NCI-H1092 treated with DMSO at 0.1 percent for 48 hours (cell line): Measurements from ENCODE around the gene NKPD1.

Source experiments
- DNase-seq: peaks from one replicate; lab custom pipeline; 2025; lab: John Stamatoyannopoulos, UW

NKPD1 gene

GRCh38 chr19:45156011-45156630 is 4.7 kb downstream of the NKPD1 start:
- no peak for DNase-seq

DNA sequence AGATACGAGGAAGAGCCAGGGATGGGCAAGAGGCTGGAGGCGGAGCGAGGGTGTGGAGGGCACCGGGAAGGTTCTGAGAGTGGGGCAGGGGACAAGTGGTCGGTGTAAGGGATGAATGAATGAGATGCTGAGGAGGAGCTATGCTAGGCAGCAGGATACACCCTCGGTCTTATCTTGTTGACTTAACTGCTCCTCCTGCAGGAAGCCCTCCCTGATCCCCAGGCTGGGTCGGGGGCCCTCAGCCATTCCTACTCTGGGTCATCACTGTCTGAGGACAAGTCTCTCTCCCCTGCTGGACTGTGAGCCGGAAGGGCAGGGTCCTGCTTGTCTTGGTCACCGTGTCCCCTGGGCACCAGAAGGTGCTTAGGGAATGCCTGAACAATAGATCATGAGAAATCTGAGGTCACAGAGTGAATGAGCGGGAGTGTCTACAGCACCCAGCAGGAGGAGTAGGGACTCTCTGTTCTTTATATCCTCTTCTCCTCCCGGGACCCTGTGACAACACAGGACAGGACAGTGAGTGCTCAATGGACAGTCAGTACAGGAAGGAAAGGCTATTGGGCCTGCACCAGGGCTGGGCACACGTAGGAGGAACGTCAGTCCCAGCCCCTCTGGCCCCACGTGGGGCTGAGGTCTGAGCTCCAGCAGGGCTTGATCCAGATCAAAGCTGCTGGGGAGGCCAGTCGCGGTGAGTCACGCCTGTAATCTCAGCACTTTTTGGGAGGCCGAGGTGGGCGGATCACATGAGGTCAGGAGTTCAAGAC is 6.5 kb downstream of the NKPD1 start:
- DNase-seq, result no peak

DNA sequence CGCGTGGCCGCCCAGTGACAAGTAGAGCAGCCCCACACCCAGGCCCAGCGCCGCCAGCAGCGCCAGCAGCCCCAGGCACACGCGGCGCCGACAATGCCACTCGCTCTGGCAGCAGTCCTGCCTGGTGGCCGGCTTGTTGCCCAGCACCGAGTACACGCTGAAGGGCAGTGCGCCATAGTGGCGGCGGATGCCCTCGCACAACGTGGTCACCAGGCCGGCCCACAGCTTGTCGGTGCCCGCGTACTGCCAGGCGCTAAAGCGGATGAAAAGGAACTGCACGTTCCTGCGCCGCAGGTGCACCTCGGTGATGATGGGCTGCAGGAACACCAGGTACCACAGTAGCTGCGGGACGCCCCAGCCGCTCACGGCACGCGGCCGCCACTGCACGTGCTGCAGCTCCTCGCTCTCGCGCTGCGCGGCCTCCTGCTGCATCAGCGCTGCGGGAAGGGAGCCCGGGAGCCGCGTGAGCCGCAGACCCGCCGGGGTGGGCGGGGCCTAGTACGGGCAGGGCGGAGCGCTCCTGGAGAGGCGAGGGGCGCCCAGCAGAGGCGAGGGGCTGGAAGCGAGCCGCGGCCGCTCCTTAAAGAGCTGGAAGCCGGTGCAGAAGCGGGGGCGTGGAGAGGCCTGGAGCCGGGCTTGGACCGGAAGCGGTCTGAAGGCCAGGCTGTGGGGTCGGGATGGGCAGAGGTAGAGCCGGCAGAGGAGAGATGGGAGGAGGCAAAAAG is 7.3 kb downstream of the NKPD1 start:
- DNase-seq, result no peak

DNA sequence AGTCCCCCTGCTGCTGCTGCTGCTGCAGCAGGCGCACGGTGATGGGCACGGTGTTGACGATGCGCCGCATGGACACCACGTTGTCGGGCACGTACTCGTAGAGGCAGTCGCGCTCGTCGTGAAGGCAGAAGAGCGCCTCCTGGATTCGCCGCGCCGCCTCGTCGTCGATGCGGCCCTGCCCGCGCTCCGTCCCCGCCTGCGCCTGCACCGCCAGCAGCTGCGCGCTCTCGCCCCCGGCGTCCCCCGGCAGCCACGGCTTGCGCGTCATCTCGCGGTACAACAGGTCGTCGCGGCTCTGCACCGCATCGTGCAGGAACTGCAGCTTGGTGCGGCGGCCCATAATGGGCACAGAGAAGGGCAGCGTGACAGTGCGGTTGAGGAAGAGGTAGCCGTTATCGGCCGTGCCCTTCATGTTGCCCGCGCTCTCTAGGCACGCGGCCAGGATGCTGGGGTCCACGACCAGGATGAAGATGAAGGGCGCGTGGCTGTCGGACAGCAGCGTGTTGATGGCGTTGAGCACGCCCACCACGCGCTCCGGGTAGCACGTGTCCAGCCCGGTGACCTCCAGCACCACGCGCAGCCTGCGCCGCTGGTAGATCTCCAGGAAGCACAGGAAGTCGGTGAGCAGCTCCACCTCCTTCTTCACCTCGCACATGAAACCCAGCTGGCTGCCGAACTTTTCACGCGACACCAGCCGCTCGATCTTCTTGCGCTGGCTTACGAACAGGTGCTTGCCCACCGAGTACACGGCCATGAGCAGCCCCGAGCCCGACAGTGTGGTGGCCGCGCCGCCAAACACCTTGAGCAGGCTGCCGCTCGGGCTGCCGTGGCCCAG is 8.1 kb downstream of the NKPD1 start:
- no peak for DNase-seq

DNA sequence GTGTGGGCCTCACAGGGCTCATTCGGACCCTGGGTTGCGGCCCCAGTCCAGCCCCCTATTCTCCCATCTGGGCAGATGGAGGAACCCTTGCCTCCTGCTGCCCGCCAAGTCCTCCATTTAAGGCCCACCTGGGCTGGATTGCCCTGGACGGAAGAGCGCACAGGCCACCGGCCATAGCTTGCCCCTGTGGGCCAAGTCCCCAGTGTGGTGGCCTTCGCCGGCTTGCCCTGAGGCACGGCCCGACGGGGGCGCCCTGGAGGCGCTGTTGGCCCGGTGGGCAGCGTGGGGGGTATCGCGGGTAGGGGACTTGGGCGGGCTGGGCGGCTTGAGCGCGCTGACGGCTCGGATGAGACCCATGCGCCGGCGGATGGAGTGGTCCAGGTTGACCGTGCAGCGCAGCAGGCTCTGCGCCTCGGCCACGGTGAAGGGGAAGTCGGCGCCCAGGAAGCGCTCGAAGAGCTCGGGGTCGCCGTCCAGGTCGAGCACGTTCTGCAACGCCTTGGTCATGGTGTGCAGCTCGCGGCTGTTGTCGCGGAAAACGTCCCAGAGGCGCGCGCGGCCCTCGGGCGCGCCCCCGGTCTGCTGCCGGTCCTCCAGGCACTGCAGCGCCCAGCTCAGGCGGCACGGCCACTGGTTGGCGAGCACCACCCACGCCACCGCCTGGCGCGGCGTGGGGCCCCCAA is 8.8 kb downstream of the NKPD1 start:
- DNase-seq, result no peak

GRCh38 chr19:45151320-45151719 is 9.5 kb downstream of the NKPD1 start:
- no peak for DNase-seq

DNA sequence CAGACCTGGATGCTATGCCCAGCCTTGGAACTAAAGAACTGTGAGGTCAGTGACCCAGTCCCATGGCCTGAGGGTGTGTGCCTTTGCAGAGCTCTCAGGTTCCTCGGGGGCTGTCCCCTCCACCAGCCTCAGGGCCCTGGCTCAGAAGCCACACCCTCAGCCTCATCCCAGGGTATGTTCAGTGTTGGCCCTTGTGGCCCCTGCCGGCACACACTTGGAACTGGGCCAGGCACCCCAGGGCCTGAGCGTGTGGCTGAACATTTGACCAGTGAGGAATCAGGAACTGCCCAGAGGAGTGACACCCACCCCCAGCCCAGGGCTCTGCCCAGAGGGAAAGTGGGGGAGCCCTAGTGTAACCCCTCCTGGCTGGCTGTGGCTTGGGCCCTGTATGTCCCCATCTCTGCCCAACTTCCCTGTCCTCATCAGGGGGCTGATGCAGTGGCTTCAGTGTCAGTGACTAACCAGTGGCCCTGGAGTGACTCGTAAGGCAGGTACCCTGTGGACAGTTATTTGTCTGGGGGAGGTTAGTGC is 10.0 kb downstream of the NKPD1 start:
- DNase-seq, result no peak

DNA sequence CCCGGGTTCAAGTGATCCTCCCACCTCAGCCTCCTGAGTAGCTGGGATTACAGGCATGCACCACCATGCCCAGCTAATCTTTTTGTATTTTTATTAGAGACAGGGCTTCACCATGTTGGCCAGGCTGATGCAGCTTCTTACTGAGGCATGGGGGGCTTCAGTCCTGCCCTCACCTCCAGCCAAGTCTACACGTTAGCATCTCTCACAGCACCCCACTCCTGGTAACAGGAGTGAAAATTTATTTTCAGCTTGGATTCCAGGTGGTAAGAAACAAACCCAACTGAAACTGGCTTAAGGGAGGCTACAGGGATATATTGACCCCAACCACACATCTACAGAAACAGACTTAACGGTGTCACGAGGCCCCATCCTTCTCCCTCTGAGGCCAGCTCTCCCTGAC is 10.6 kb downstream of the NKPD1 start:
- no peak for DNase-seq

DNA sequence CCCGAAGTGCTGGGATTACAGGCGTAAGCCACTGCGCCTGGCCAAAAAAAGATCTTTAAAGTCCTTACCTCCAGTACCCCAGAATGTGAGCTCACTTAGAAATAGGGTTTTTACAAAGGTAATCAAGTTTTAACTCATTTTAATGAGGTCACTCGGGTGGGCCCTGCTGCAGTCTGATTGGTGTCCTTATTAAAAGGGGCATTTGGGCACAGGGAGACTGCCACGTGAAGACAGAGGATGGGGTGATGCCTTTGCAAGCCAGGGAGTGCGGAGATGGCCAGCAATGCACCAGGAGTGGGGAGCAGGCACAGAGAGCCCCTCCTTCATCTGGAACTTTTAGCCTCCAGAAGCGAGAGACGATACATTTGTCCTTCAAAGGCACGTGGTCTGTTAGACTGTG is 11.7 kb downstream of the NKPD1 start:
- no peak for DNase-seq

DNA sequence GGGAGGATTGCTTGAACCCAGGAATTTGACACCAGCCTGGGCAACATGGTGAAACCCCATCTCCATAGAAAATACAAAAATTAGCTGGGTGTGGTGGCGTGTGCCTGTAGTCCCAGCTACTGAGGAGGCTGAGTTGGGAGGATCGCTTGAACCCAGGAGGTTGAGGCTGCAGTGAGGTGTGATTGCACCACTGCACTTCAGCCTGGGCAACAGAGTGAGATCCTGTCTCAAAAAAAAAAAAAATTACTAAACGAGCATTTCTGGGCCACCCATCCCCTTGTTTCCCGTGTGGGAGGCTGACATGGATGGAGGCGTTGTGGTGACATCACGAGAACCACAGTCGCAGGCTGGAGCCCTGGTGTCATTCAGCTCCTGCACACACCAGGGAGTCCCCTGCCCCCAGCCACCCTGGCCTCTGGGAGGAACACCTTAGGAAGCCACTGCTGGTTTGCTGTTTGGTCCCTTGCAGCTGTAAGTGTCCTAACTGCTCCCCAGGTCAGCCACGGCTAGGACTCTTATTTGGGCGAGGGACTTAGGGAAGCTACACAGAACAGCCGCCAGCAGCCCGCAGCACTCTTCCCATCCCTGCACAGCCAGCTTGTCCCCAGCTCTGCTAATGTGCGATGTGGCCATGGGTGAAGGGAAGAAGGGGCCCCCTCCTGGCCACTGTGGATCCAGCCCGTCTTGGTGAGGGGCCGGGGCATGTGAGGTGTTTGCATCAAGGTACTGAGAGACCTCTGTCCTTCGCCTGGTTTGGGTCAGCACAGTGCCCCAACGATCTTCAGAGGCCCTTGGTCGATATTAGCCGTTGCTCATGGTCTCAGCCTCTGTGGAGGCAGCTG is 12.7 kb downstream of the NKPD1 start:
- no peak for DNase-seq

GRCh38 chr19:45146741-45147205 is 14.0 kb downstream of the NKPD1 start:
- DNase-seq, result no peak

GRCh38 chr19:45146251-45146650 is 14.5 kb downstream of the NKPD1 start:
- DNase-seq, result no peak

DNA sequence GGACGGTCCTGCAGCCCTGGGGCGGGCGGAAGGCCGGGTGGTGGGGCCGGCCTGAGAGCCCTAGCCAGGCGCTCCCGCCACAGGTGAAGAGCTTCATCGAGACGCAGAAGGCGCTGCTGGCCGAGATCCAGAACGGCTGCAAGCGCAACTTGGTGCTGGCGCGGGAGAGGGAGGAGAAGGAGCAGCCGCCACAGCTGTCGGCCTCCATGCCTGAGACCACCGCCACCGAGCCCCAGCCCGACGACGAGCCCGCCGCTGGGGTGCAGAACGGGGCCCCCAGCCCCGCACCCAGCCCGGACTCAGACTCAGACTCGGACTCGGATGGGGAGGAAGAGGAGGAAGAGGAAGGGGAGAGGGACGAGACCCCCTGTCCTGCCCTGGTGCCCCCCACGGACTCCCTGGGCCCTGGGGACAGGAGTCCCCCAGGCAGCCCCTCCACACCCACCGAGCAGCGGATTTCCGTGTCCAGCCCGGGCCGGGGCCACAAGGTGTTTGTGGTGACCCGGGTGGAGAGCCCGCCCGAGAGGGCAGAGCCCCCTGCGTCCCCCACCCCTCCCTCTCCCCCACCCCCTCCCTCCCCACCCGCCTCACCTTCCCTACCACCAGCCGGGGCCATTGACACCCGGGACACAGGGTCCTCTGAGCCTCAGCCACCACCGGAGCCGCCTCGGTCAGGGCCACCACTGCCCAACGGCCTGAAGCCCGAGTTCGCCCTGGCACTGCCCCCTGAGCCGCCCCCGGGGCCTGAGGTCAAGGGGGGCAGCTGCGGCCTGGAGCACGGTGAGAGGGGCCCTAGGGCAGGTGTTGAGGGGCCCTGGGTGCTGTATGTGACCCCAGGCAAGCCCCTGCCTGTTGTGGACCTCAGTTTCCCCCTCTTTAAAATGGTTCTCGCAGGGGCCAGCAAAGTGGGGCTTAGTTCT is 15.3 kb downstream of the NKPD1 start:
- no peak for DNase-seq

DNA sequence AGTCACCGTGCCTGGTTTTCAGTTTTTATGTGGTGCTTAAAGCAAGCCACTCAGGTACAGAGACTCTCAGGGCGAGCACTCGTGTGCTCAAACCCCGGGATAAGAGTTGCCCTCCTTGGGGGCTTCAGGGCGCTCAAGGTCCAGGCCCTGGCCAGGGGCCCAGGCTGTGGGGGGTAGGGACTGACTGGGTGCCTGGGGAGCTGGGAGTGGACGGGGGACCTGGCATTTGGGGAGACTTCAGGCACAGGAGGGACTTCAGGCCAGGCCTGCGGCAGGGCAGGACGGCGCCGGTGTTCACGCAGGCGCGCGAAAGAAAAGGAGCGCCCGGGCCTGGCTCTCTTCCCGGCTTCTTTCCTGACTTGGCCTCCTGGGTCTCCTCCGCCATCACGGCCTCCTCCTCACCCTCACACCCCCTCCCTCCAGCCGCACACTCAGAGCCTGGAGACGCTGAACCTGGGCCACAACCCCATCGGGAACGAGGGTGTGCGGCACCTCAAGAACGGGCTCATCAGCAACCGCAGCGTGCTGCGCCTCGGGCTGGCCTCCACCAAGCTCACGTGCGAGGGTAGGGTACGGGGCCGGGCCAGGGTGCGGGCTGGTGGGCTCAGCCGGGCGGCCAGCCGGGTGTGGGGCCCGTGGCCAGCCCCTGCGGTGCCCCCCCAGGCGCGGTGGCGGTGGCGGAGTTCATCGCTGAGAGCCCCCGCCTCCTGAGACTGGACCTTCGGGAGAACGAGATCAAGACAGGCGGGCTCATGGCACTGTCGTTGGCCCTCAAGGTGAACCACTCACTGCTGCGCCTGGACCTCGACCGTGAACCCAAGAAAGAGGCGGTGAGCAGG is 16.1 kb downstream of the NKPD1 start:
- DNase-seq, result no peak

GRCh38 chr19:45142726-45143110 is 18.1 kb downstream of the NKPD1 start:
- DNase-seq, result no peak

DNA sequence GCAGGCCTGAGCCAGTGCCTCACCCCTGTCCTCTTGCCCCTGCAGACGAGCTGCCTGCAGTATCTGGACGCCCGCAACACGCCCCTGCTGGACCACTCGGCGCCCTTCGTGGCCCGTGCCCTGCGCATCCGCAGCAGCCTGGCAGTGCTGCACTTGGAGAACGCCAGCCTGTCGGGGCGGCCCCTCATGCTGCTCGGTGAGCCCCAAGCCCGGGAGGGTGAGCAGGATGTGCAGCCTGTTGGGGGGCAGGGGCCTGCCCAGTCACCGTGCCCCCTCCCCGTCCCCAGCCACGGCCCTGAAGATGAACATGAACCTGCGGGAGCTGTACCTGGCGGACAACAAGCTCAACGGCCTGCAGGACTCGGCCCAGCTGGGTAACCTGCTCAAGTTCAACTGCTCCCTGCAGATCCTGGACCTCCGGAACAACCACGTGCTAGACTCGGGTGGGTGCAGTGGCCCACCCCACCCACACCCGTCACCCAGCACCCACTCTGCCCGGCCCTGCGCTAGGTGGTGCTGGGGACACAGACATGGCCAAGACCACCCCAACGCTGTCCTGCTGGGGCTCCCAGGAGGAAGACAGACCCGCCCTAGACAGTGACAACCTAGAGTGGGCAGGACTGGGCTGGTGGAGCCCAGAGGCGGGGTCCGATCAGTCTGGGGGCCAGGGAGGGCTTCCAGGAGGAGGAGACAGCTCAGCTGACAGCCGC is 18.6 kb downstream of the NKPD1 start:
- DNase-seq, result no peak

- no peak for DNase-seq
These were observed 19.4 kb downstream of the NKPD1 start for GRCh38 chr19:45141203-45141900.
